Kidney tubule cell (primary cell): Measurements from ENCODE around the gene PTHLH.
A peak's percentile ranks its signal among the peaks of the same experiment; 100 is the strongest.

ENCODE experiments used
- DNase-seq: peaks from one replicate; pipeline ENCODE4 v3.0.0-alpha.2; 2018; ENCODE audit warnings: low spot score

Gene PTHLH

GRCh38 chr12:27972721-27973120, at the start of gene PTHLH:
TSS of gene PTHLH (minus strand) at chr12:27972733. CDS start at chr12:27969494, 3,239 bp downstream.
- no peak for DNase-seq

GRCh38 chr12:28021704-28022103, 49.2 kb upstream of the PTHLH start:
- DNase-seq = peak; percentile 68

- no peak for DNase-seq
These were observed 45.3 kb upstream of the PTHLH start for GRCh38 chr12:28017873-28018255.

GRCh38 chr12:28017126-28017872, 44.8 kb upstream of the PTHLH start:
- DNase-seq = no peak

GRCh38 chr12:28015165-28015564, 42.6 kb upstream of the PTHLH start:
- DNase-seq = no peak

GRCh38 chr12:28014196-28014595, 41.7 kb upstream of the PTHLH start:
- DNase-seq = no peak

GRCh38 chr12:28012333-28012918, 39.9 kb upstream of the PTHLH start:
- DNase-seq = no peak

- DNase-seq = no peak
These were observed 37.5 kb upstream of the PTHLH start for GRCh38 chr12:28010036-28010435.

GRCh38 chr12:27999970-28000369, 27.4 kb upstream of the PTHLH start:
- DNase-seq = no peak

- DNase-seq = no peak
These were observed 27.0 kb upstream of the PTHLH start for GRCh38 chr12:27999521-27999920.

GRCh38 chr12:27998658-27999057, 26.1 kb upstream of the PTHLH start:
- no peak for DNase-seq

GRCh38 chr12:27998170-27998569, 25.6 kb upstream of the PTHLH start:
- no peak for DNase-seq

- no peak for DNase-seq
These were observed 24.2 kb upstream of the PTHLH start for GRCh38 chr12:27996761-27997160.

- no peak for DNase-seq
These were observed 22.9 kb upstream of the PTHLH start for GRCh38 chr12:27995406-27995805.

- no peak for DNase-seq
These were observed 16.2 kb upstream of the PTHLH start for GRCh38 chr12:27988594-27989233.

GRCh38 chr12:27987331-27987730, 14.8 kb upstream of the PTHLH start:
- no peak for DNase-seq

- DNase-seq = peak; percentile 66
These were observed 11.7 kb upstream of the PTHLH start for GRCh38 chr12:27984275-27984674.

- no peak for DNase-seq
These were observed 10.4 kb upstream of the PTHLH start for GRCh38 chr12:27982951-27983350.

GRCh38 chr12:27982385-27982784, 9.9 kb upstream of the PTHLH start:
- peak; percentile 7 for DNase-seq

- DNase-seq = peak; percentile 80
These were observed 9.3 kb upstream of the PTHLH start for GRCh38 chr12:27981874-27982273.

GRCh38 chr12:27979145-27979544, 6.6 kb upstream of the PTHLH start:
- no peak for DNase-seq

- DNase-seq = peak; percentile 63
These were observed 2.9 kb upstream of the PTHLH start for GRCh38 chr12:27975222-27976136.
